CD14-positive monocyte (primary cell): ENCODE results near the gene CRABP2. TPM values are rescaled to one million over a fixed set of nuclear protein-coding genes. Genes with fewer than 3 reads are reported as not detected.

Experiments
- DNase-seq, 3 donors: peaks; one replicate each; pipeline ENCODE4 v3.0.0-alpha.2; 2011 to 2022
- H2AFZ ChIP-seq: 2 replicates; pipeline ENCODE4 v1.6.0; 2012; ENCODE audit warnings: mild to moderate bottlenecking, low read depth, low read length, inconsistent platforms; ENCODE audit not compliant: insufficient read depth, poor library complexity, severe bottlenecking
- H3K27ac ChIP-seq, 2 donors: 1 replicate in 1 of 2; 2 replicates in 1 of 2; pipeline ENCODE4 v1.5.1; 2012 to 2013; ENCODE audit warnings: low read length in 2 of 2, control low read depth in 1 of 2, inconsistent platforms in 1 of 2, low read depth in 1 of 2, mild to moderate bottlenecking in 1 of 2
- H3K27me3 ChIP-seq, 2 donors: one replicate each; pipeline versions ENCODE4 v1.6.0 to v1.6.1; 2011 to 2013; ENCODE audit warnings: low read length in 2 of 2; ENCODE audit not compliant: control insufficient read depth in 2 of 2, insufficient read depth in 2 of 2
- H3K36me3 ChIP-seq, 2 donors: replicated peaks in 1 of 2; 1 replicate in 1 of 2; 2 replicates in 1 of 2; pipeline versions ENCODE4 v1.5.1 to v1.6.1; 2012 to 2013; ENCODE audit warnings: low read length in 2 of 2, control low read depth in 1 of 2, inconsistent platforms in 1 of 2, mild to moderate bottlenecking in 1 of 2; ENCODE audit not compliant: insufficient read depth in 2 of 2, control insufficient read depth in 1 of 2
- H3K4me1 ChIP-seq, 2 donors: 1 replicate in 1 of 2; 2 replicates in 1 of 2; pipeline versions ENCODE4 v1.5.1 to v1.6.1; 2012 to 2013; ENCODE audit warnings: low read length in 2 of 2, control low read depth in 1 of 2, inconsistent platforms in 1 of 2, mild to moderate bottlenecking in 1 of 2, moderate library complexity in 1 of 2; ENCODE audit not compliant: insufficient read depth in 2 of 2, control insufficient read depth in 1 of 2
- H3K4me2 ChIP-seq: replicated peaks from 2 replicates; pipeline ENCODE3; 2012; ENCODE audit warnings: low read length, moderate library complexity, mild to moderate bottlenecking; ENCODE audit not compliant: poor library complexity, severe bottlenecking; ENCODE audit errors: extremely low read depth
- H3K4me3 ChIP-seq, 3 experiments: fragments of 200-600 bp in 1 of 3; sonication (generic) in 1 of 3; replicated peaks in 1 of 3; 1 replicate in 2 of 3; 2 replicates in 1 of 3; pipeline ENCODE4 v1.5.1; 2011 to 2013; ENCODE audit warnings: low read length in 3 of 3, mild to moderate bottlenecking in 3 of 3, control low read depth in 2 of 3, low read depth in 2 of 3, inconsistent platforms in 1 of 3, moderate library complexity in 1 of 3
- H3K79me2 ChIP-seq: 2 replicates; pipeline ENCODE4 v1.6.0; 2012; ENCODE audit warnings: mild to moderate bottlenecking, control low read depth, inconsistent platforms, low read length, moderate library complexity; ENCODE audit not compliant: insufficient read depth
- H3K9ac ChIP-seq: 2 replicates; pipeline ENCODE4 v1.6.0; 2017; ENCODE audit warnings: low read length, mild to moderate bottlenecking; ENCODE audit not compliant: insufficient read depth, poor library complexity, severe bottlenecking
- H3K9me3 ChIP-seq, 2 donors: replicated peaks in 1 of 2; 1 replicate in 1 of 2; 2 replicates in 1 of 2; pipeline versions ENCODE4 v1.5.1 to v1.6.1; 2012 to 2013; ENCODE audit warnings: low read length in 2 of 2, control low read depth in 1 of 2; ENCODE audit not compliant: control insufficient read depth in 1 of 2, insufficient read depth in 1 of 2
- H4K20me1 ChIP-seq: 2 replicates; pipeline ENCODE4 v1.6.0; 2012; ENCODE audit warnings: mild to moderate bottlenecking, low read length, control low read depth, moderate library complexity; ENCODE audit not compliant: insufficient read depth
- H3K27ac Mint-ChIP-seq, 7 donors: one replicate each; pipeline ENCODE4 v1.8.0; 2020; ENCODE audit warnings: mild to moderate bottlenecking in 7 of 7, mixed read lengths in 7 of 7, moderate library complexity in 6 of 7, inconsistent platforms in 2 of 7
- H3K27me3 Mint-ChIP-seq, 3 donors: one replicate each; pipeline ENCODE4 v1.8.0; 2021 to 2022; ENCODE audit warnings: low read depth in 3 of 3, mild to moderate bottlenecking in 3 of 3, mixed read lengths in 3 of 3, moderate library complexity in 3 of 3, inconsistent platforms in 1 of 3
- H3K36me3 Mint-ChIP-seq, 2 donors: one replicate each; pipeline ENCODE4 v1.8.0; 2020; ENCODE audit warnings: mixed read lengths in 2 of 2, inconsistent platforms in 1 of 2, mild to moderate bottlenecking in 1 of 2
- H3K4me1 Mint-ChIP-seq: one replicate; pipeline ENCODE4 v1.8.0; 2020; ENCODE audit warnings: mild to moderate bottlenecking, mixed read lengths
- H3K4me3 Mint-ChIP-seq, 2 donors: one replicate each; pipeline ENCODE4 v1.8.0; 2020; ENCODE audit warnings: mild to moderate bottlenecking in 2 of 2, mixed read lengths in 2 of 2, moderate library complexity in 1 of 2
- H3K9me3 Mint-ChIP-seq, 7 donors: one replicate each; pipeline ENCODE4 v1.8.0; 2020 to 2022; ENCODE audit warnings: mixed read lengths in 7 of 7, mild to moderate bottlenecking in 6 of 7, moderate library complexity in 6 of 7, inconsistent platforms in 2 of 7
- WGBS: methylation state at CpG from one replicate; pipeline ENCODE4 v1.1.5; 2013; ENCODE audit warnings: missing lambda C conversion rate; ENCODE audit not compliant: insufficient coverage; 5-methylcytosine and 5-hydroxymethylcytosine counted together
- intact Hi-C, 2 donors: fragments of 100-400 bp; cut with micrococcal nuclease; formaldehyde crosslinking; loops; one replicate each; pipeline versions ENCODE4 v1.15.0 to v1.15.1; 2023
- polyA plus RNA-seq, 3 donors: library from polyadenylated mRNA; depleted of rRNA in 1 of 3; unstranded in 2 of 3; stranded (reverse) in 1 of 3; fragments of 300-500 nt in 2 of 3; fragments of >200 nt in 1 of 3; fragmentation: Illumina TruSeq in 2 of 3; gene quantifications; 1 replicate in 2 of 3; 2 replicates in 1 of 3; pipeline ENCODE4 v1.2.3, GENCODE V29; 2012 to 2021
- TF ChIP-seq, protein P1 (sequence below): fragments of 200-600 bp; IDR thresholded peaks from one replicate; pipeline ENCODE4 v1.8.0; 2022; ENCODE audit warnings: antibody characterized with exemption, mild to moderate bottlenecking

The CRABP2 gene
- polyA plus RNA-seq, 3 donors, result 0.23 to 1.8 TPM; not detected in 1

DNA sequence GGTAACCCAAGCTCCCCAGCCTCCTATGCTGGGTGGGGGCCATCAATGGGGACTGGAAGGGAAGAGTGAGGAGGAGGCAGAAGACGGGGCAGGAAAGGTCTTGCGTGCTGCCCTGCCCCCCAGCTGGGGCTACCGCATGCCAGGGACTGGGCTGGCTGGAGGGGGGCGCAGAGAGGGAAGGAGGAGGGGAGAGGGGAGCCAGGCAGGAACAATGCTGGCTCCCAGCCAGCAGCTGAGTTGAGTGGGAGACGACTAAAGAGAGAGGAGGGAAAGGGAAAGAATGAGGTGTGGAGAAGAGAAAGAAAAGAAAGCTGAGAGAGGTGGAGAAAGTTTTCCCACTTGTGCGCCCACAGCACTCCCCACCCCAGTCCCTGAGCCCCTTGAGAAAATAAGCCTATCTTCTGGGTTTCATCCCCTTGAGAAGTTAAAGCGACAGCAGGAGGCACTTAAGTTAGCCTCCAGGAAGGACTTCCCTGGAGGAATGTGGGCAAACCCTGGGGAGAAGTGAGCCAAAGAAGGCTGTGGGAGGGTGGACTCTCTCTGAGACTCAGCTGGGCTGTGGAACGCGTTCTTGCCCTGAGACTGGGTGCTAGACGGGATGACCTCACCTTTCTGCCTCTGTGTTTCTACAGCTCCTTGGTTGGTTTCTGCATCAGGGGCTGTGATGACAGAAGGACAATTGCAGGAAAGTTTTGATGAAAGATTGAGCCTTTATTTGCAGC is 15.3 kb downstream of the CRABP2 start:
- peaks cover 33 to 61% of the 10 kb centered on the region in 2 donors for H3K27me3 ChIP-seq
- intact Hi-C loops, result loop anchor here (2.0 to 10.0 kb wide), 3 partner anchors 37 to 195 kb away; partner anchors contain the start of gene INSRR (in 1 of the 2)
- TF ChIP-seq, protein P1, sequence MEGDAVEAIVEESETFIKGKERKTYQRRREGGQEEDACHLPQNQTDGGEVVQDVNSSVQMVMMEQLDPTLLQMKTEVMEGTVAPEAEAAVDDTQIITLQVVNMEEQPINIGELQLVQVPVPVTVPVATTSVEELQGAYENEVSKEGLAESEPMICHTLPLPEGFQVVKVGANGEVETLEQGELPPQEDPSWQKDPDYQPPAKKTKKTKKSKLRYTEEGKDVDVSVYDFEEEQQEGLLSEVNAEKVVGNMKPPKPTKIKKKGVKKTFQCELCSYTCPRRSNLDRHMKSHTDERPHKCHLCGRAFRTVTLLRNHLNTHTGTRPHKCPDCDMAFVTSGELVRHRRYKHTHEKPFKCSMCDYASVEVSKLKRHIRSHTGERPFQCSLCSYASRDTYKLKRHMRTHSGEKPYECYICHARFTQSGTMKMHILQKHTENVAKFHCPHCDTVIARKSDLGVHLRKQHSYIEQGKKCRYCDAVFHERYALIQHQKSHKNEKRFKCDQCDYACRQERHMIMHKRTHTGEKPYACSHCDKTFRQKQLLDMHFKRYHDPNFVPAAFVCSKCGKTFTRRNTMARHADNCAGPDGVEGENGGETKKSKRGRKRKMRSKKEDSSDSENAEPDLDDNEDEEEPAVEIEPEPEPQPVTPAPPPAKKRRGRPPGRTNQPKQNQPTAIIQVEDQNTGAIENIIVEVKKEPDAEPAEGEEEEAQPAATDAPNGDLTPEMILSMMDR, result no peak

DNA sequence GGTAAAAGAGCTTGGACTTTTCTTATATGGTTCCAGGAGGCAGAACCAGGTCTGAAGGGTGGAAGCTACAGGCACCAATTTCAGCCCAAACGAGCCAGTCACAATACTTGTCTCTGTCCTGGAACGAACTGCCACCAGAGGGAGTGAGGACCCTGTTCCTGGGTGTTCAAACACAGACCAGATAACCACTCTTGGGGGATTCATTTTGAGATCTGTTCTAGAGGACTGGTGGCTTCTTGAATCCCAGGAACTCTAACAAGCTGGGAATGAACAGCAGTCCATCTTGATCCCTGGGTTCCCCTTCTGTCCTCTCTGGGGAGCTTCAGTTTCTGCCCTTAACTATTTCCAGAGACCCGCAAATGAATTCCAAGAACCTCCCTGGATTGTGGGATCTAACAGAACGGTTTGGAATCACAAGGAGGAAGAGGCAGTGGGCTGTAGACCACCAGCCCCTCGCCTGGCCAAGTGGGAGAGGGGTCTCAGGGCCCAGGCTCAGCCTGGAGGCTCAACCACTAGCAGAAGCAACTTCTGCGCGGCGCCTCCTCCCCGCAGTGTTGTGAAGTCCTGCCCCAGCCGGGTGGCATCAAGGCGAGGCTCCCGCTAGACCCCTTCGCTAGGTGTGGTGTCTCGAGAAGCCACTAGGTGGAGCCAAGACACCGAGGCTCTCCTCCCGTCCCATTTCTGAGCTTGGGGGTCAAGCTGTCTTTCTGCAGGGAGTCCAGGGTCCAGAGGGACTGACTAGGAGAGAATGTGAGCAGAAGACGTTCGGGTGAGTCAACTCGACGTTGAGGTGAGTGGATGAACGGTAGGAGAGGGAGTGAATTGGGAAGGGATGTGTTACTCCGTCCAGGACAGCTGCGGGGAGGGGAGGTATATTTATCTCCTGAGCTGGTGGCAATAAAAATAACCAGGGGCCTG is 16.1 kb downstream of the CRABP2 start:
- Mint-ChIP-seq H3K4me1 (peaks cover 26% of the 10 kb centered on the region), H3K27me3 (peaks cover 64 to 84% (median 77%) of the 10 kb centered on the region in 3 donors), H3K9me3 (peaks cover 0 to 15% (median 7%) of the 10 kb centered on the region in 7 donors), H3K36me3 (peaks cover 0 to 2% of the 10 kb centered on the region in 2 donors), H3K27ac (no peak overlapping the region), H3K4me3 (peak overlapping the region in 1 of 2 donors; percentile 91)
- WGBS, result 1% methylated on average over 17 of the region's 23 CpGs
- no peak overlapping the region for H2AFZ ChIP-seq
- peaks cover 33 to 60% of the 10 kb centered on the region in 2 donors for H3K27me3 ChIP-seq
- no peak overlapping the region for H3K27ac ChIP-seq
- H3K4me2 ChIP-seq, result no peak overlapping the region
- intact Hi-C loops, result loop anchor here in 1 of 2 donors (2.0 kb wide), 1 partner anchor 38 kb away; no protein-coding TSS in a partner anchor
- H3K4me1 ChIP-seq, result peaks cover 2 to 10% of the 10 kb centered on the region in 2 donors
- no peaks in the 10 kb centered on the region for H3K36me3 ChIP-seq
- H3K4me3 ChIP-seq, result no peak overlapping the region
- no peaks in the 10 kb centered on the region for H3K79me2 ChIP-seq
- H3K9me3 ChIP-seq, result peaks cover 0 to 11% of the 10 kb centered on the region in 2 donors
- H4K20me1 ChIP-seq, result no peaks in the 10 kb centered on the region
- TF ChIP-seq, protein P1, result peak; percentile 92
- H3K9ac ChIP-seq, result no peak overlapping the region
- DNase-seq, result peak; percentile 54 to 69 (median 68)

More for the DNA sequence above, 15.3 kb downstream of the CRABP2 start:
- H3K4me1 Mint-ChIP-seq, result peaks cover 24% of the 10 kb centered on the region
- peak overlapping the region in 1 of 2 donors; percentile 91 for H3K4me3 Mint-ChIP-seq
- H2AFZ ChIP-seq, result no peak overlapping the region
- no peak overlapping the region for H3K27ac Mint-ChIP-seq
- peaks cover 0 to 2% of the 10 kb centered on the region in 2 donors for H3K36me3 Mint-ChIP-seq
- H3K9me3 ChIP-seq, result peaks cover 0 to 11% of the 10 kb centered on the region in 2 donors
- peaks cover 67 to 82% (median 79%) of the 10 kb centered on the region in 3 donors for H3K27me3 Mint-ChIP-seq
- no peak overlapping the region for H3K4me2 ChIP-seq
- H3K9ac ChIP-seq, result no peak overlapping the region
- no peak overlapping the region for H3K4me3 ChIP-seq
- no peak overlapping the region for H3K27ac ChIP-seq
- WGBS, result 28% methylated on average over 8 of the region's 10 CpGs
- no peaks in the 10 kb centered on the region for H3K79me2 ChIP-seq
- H4K20me1 ChIP-seq, result no peaks in the 10 kb centered on the region
- no peak for DNase-seq
- H3K36me3 ChIP-seq, result no peaks in the 10 kb centered on the region
- H3K4me1 ChIP-seq, result peaks cover 2 to 10% of the 10 kb centered on the region in 2 donors
- H3K9me3 Mint-ChIP-seq, result peaks cover 0 to 15% (median 7%) of the 10 kb centered on the region in 7 donors
